ENCODE measurements around the gene COLGALT1. TPM values are rescaled to one million over a fixed set of nuclear protein-coding genes. Genes with fewer than 3 reads are reported as not detected.
A peak's percentile ranks its signal among the peaks of the same experiment; 100 is the strongest.

The COLGALT1 gene
- total RNA-seq, 1 donor from 2014 or later, result 140 TPM

DNA sequence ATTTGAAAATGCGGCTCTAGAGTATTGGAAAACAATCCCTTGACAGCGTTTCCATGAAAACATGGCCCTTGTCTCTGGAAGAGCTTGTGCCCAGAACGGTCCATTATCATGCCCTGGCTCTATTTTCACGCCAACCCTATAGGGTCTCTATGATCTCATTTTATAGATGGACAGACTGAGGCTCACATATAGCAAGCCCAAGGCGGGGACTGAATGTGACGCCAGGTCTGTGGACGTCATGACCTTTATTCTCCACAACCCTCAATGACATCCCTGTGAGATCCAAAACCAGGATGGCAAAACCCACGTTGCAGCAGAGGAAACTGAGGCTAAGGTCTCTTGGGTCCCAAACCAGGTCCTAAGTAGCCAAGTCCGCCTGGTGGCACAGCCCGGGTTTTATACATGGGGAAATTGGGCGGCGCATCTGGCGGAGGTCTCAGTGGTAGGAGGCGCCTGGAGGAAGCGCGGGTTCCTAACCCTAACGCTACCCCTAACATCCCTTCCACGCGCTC is 425 bp upstream of the COLGALT1 start:
- TF ChIP-seq, protein P1, sequence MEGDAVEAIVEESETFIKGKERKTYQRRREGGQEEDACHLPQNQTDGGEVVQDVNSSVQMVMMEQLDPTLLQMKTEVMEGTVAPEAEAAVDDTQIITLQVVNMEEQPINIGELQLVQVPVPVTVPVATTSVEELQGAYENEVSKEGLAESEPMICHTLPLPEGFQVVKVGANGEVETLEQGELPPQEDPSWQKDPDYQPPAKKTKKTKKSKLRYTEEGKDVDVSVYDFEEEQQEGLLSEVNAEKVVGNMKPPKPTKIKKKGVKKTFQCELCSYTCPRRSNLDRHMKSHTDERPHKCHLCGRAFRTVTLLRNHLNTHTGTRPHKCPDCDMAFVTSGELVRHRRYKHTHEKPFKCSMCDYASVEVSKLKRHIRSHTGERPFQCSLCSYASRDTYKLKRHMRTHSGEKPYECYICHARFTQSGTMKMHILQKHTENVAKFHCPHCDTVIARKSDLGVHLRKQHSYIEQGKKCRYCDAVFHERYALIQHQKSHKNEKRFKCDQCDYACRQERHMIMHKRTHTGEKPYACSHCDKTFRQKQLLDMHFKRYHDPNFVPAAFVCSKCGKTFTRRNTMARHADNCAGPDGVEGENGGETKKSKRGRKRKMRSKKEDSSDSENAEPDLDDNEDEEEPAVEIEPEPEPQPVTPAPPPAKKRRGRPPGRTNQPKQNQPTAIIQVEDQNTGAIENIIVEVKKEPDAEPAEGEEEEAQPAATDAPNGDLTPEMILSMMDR (IDR thresholded peaks at IDR 0.05), result no peak
- Mint-ChIP-seq H3K27ac (ENCODE audit: unreplicated experiment) (peak overlapping the region; percentile 66), H3K27me3 (ENCODE audit: low read depth) (no peaks in the 10 kb centered on the region), H3K4me1 (ENCODE audit: low read depth) (peaks cover 26% of the 10 kb centered on the region), H3K36me3 (ENCODE audit: low read depth) (peaks cover 7% of the 10 kb centered on the region), H3K4me3 (ENCODE audit: unreplicated experiment) (peak overlapping the region; percentile 79), H3K9me3 (ENCODE audit: low read depth) (no peaks in the 10 kb centered on the region)
- no peak for DNase-seq (ENCODE audit: low spot score)

DNA sequence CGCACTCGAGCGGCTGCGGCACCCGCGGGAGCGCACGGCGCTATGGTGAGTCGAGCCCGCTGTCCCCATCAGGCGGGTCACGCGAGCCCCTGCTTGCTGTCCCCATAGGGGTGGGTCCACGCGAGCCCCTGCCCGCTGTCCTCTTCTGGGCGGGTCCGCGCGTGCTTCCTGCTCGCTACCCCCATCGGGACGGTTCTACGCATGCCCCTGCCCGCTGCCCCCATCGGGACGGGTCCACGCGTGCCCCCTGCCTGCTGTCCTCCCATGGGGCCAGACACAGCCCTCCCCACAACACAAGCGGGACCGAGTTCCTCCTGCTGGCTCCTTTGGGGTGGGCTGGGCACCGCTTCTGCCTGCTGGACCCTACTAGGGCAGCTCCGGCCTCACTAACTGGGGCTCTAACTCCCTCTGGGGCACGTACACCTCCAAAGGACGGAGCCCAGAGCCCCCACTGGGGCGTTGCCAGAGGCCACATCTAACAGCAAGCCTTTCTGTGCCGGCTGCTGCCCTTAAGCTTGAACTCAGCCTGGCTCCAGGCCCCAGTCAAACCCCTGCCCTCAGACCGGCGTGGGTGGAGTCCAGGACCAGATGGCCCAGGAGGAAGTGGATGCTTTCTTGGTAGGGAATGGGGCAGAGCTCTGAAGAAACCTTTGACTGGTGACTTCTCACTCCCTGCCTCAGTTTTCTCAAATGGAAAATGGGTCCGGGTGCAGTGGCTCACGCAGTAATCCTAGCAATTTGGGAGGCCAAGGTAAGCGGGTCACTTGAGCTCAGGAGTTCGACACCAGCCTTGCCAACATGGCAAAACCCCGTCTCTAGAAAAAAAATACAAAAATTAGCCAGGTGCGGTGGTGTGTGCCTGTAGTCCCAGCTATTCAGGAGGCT is 722 bp downstream of the COLGALT1 start:
- H3K4me3 Mint-ChIP-seq (ENCODE audit: unreplicated experiment), result peak overlapping the region; percentile 79
- peak overlapping the region; percentile 27 for H3K27ac Mint-ChIP-seq (ENCODE audit: unreplicated experiment)
- peaks cover 12% of the 10 kb centered on the region for H3K36me3 Mint-ChIP-seq (ENCODE audit: low read depth)
- peak; percentile 94 for DNase-seq (ENCODE audit: low spot score)
- TF ChIP-seq, protein P1 (IDR thresholded peaks at IDR 0.05), result peak; percentile 37
- no peaks in the 10 kb centered on the region for H3K9me3 Mint-ChIP-seq (ENCODE audit: low read depth)
- H3K27me3 Mint-ChIP-seq (ENCODE audit: low read depth), result no peaks in the 10 kb centered on the region
- peaks cover 29% of the 10 kb centered on the region for H3K4me1 Mint-ChIP-seq (ENCODE audit: low read depth)

DNA sequence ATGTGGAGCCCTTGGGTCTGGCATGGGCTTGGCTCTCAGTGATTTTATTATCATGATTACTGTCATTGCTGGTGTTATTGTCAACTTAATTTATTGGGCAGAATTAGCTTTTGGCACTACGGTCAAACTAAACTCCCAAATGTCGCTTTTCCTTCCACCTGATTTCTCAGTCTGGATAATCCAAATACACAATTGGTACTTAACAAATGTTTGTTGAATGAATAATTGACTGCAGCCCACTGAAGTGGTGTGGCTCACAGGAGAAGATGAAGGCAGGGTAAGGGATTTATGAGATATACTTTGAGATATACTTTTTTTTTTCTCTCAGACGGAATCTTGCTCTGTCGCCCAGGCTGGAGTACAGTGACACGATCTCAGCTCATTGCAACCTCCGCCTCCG is 1.5 kb downstream of the COLGALT1 start:
- peaks cover 29% of the 10 kb centered on the region for H3K4me1 Mint-ChIP-seq (ENCODE audit: low read depth)
- no peak overlapping the region for H3K27ac Mint-ChIP-seq (ENCODE audit: unreplicated experiment)
- DNase-seq (ENCODE audit: low spot score), result no peak
- TF ChIP-seq, protein P1 (IDR thresholded peaks at IDR 0.05), result no peak
- H3K4me3 Mint-ChIP-seq (ENCODE audit: unreplicated experiment), result peak overlapping the region; percentile 79
- H3K27me3 Mint-ChIP-seq (ENCODE audit: low read depth), result no peaks in the 10 kb centered on the region
- H3K36me3 Mint-ChIP-seq (ENCODE audit: low read depth), result peaks cover 14% of the 10 kb centered on the region
- H3K9me3 Mint-ChIP-seq (ENCODE audit: low read depth), result no peaks in the 10 kb centered on the region

DNA sequence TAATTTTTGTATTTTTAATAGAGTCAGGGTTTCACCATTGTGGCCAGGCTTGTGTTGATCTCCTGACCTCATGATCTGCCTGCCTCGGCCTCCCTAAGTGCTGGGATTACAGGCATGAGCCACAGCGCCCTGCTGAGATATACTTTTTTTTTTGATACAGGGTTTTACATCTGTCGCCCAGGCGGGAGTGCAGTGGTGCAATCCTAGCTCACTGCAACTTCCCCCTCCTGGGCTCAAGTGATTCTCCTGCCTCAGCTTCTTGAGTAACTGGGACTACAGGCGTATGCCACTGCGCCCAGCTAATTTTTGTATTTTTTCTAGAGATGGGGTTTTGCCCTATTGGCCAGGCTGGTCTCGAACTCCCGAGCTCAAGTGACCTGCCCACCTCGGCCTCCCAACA is 2.0 kb downstream of the COLGALT1 start:
- H3K27ac Mint-ChIP-seq (ENCODE audit: unreplicated experiment), result no peak overlapping the region
- peaks cover 29% of the 10 kb centered on the region for H3K4me1 Mint-ChIP-seq (ENCODE audit: low read depth)
- DNase-seq (ENCODE audit: low spot score), result no peak
- H3K4me3 Mint-ChIP-seq (ENCODE audit: unreplicated experiment), result peak overlapping the region; percentile 6
- H3K36me3 Mint-ChIP-seq (ENCODE audit: low read depth), result peaks cover 15% of the 10 kb centered on the region
- H3K9me3 Mint-ChIP-seq (ENCODE audit: low read depth), result no peaks in the 10 kb centered on the region
- TF ChIP-seq, protein P1 (IDR thresholded peaks at IDR 0.05), result no peak
- H3K27me3 Mint-ChIP-seq (ENCODE audit: low read depth), result no peaks in the 10 kb centered on the region

DNA sequence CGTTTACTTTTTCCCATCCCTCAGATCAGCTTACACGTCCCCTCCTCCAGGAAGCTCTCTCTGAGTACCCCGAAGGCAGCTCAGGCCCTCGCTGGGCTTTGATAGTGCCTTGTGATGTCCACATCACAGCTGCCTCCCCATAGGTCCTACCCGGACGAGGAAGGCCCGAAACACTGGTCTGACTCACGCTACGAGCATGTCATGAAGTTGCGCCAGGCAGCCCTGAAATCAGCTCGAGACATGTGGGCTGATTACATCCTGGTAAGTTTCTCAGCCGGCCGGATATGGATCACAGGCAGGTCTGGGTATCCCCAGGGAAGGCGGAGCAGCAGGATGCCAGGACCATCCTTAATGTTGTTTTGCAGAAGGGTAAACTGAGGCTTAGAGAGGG is 4.8 kb downstream of the COLGALT1 start:
- no peak for DNase-seq (ENCODE audit: low spot score)
- peaks cover 17% of the 10 kb centered on the region for H3K4me1 Mint-ChIP-seq (ENCODE audit: low read depth)
- no peaks in the 10 kb centered on the region for H3K27me3 Mint-ChIP-seq (ENCODE audit: low read depth)
- TF ChIP-seq, protein P1 (IDR thresholded peaks at IDR 0.05), result no peak
- H3K36me3 Mint-ChIP-seq (ENCODE audit: low read depth), result peaks cover 21% of the 10 kb centered on the region
- H3K27ac Mint-ChIP-seq (ENCODE audit: unreplicated experiment), result peak overlapping the region; percentile 78
- H3K4me3 Mint-ChIP-seq (ENCODE audit: unreplicated experiment), result no peak overlapping the region
- no peaks in the 10 kb centered on the region for H3K9me3 Mint-ChIP-seq (ENCODE audit: low read depth)

Measured in chondrocyte (in vitro differentiated cells).